ENCODE results near the gene PCGF3.
A peak's percentile ranks its signal among the peaks of the same experiment; 100 is the strongest.
"Not testable (repeated sequence)": the region's sequence is repeated elsewhere in the genome, so short reads cannot be mapped to it uniquely, and the experiment has no call there.

- TF ChIP-seq CTCF (IDR thresholded peaks at IDR 0.05 in 2 of 3, conservative IDR thresholded peaks at IDR 0.05 in 1 of 3; ENCODE audit: borderline replicate concordance in 1 of 3, insufficient read depth in 1 of 3, low read depth in 2 of 3, low read length in 2 of 3); EZH2 (IDR thresholded peaks at IDR 0.05); POLR2A (IDR thresholded peaks at IDR 0.05; ENCODE audit: borderline replicate concordance, extremely low read depth, insufficient read depth, insufficient read length); EZH2phosphoT487 (IDR thresholded peaks at IDR 0.05; ENCODE audit: borderline replicate concordance); CEBPB (IDR thresholded peaks at IDR 0.05; ENCODE audit: low read depth); REST (IDR thresholded peaks at IDR 0.05; ENCODE audit: low read depth); MAX (IDR thresholded peaks at IDR 0.05); ZNF274 (IDR thresholded peaks at IDR 0.05; ENCODE audit: low read depth, low read length); EGR1 (IDR thresholded peaks at IDR 0.05; ENCODE audit: low read depth); JUND (IDR thresholded peaks at IDR 0.05); RAD21 (IDR thresholded peaks at IDR 0.05; ENCODE audit: low read depth): not testable (repeated sequence)
- TF ChIP-seq POLR2AphosphoS5 (IDR thresholded peaks at IDR 0.05; ENCODE audit: low read depth, low read length) = peak; percentile 22; the same call in 1 of the 2 replicates
These were observed 69.9 kb downstream of the PCGF3 start for GRCh38 chr4:775485-775884.
